Parathyroid adenoma (tissue), 2 donors: ENCODE results near the gene ACOT9.
"Not testable (repeated sequence)": the region's sequence is repeated elsewhere in the genome, so short reads cannot be mapped to it uniquely, and the experiment has no call there.

Experiments used
- H2AFZ ChIP-seq: fragments of 300-600 bp; sonication (generic); one replicate; pipeline ENCODE4 v1.7.0; 2017; ENCODE audit warnings: antibody characterized with exemption, mild to moderate bottlenecking
- H3K27ac ChIP-seq: fragments of 300-600 bp; sonication (generic); one replicate; pipeline ENCODE4 v1.7.0; 2017
- H3K27me3 ChIP-seq: fragments of 300-600 bp; sonication (generic); one replicate; pipeline ENCODE4 v1.7.0; 2017; ENCODE audit warnings: low read length; ENCODE audit not compliant: control insufficient read depth, insufficient read depth
- H3K36me3 ChIP-seq: fragments of 300-600 bp; sonication (generic); one replicate; pipeline ENCODE4 v1.7.0; 2017; ENCODE audit warnings: low read length; ENCODE audit not compliant: control insufficient read depth, insufficient read depth
- H3K4me1 ChIP-seq: fragments of 300-600 bp; sonication (generic); one replicate; pipeline ENCODE4 v1.7.0; 2017; ENCODE audit warnings: control low read depth
- H3K4me2 ChIP-seq: fragments of 300-600 bp; sonication (generic); one replicate; pipeline ENCODE4 v1.7.0; 2017; ENCODE audit warnings: low read length
- H3K4me3 ChIP-seq: fragments of 300-600 bp; sonication (generic); one replicate; pipeline ENCODE4 v1.7.0; 2017; ENCODE audit warnings: low read depth, low read length
- H3K79me2 ChIP-seq: fragments of 300-600 bp; sonication (generic); one replicate; pipeline ENCODE4 v1.7.0; 2017; ENCODE audit warnings: control low read depth
- H3K9ac ChIP-seq: fragments of 300-600 bp; sonication (generic); one replicate; pipeline ENCODE4 v1.7.0; 2017; ENCODE audit warnings: mild to moderate bottlenecking
- H3K9me3 ChIP-seq: fragments of 300-600 bp; sonication (generic); one replicate; pipeline ENCODE4 v1.7.0; 2017; ENCODE audit warnings: low read length; ENCODE audit not compliant: control insufficient read depth
- CTCF ChIP-seq: fragments of 300-600 bp; sonication (generic); IDR thresholded peaks from one replicate; pipeline ENCODE4 v1.7.0; 2017; ENCODE audit warnings: antibody characterized with exemption, mild to moderate bottlenecking
- donor health status: primary hyperparathyroidism.

The ACOT9 gene

GRCh38 chrX:23694606-23695005, 48.5 kb downstream of the ACOT9 start:
- no peaks in the 10 kb centered on the region for H3K4me1 ChIP-seq
- no peak overlapping the region for H3K27ac ChIP-seq
- no peaks in the 10 kb centered on the region for H3K9me3 ChIP-seq
- H3K27me3 ChIP-seq: no peaks in the 10 kb centered on the region
- H3K9ac ChIP-seq: no peak overlapping the region
- H2AFZ ChIP-seq: no peak overlapping the region
- H3K79me2 ChIP-seq: no peaks in the 10 kb centered on the region
- H3K36me3 ChIP-seq: no peaks in the 10 kb centered on the region
- no peak overlapping the region for H3K4me3 ChIP-seq
- peak; percentile 27 for TF ChIP-seq CTCF
- no peak overlapping the region for H3K4me2 ChIP-seq

- Histone ChIP-seq H3K27ac (no peak overlapping the region), H3K79me2 (no peaks in the 10 kb centered on the region), H3K4me3 (no peak overlapping the region), H3K9me3 (no peaks in the 10 kb centered on the region), H2AFZ (no peak overlapping the region), H3K36me3 (no peaks in the 10 kb centered on the region), H3K27me3 (no peaks in the 10 kb centered on the region), H3K4me1 (no peaks in the 10 kb centered on the region), H3K4me2 (no peak overlapping the region), H3K9ac (no peak overlapping the region)
- no peak for TF ChIP-seq CTCF
Measured at GRCh38 chrX:23692166-23692565, 50.9 kb downstream of the ACOT9 start.

GRCh38 chrX:23676486-23676885, 66.6 kb downstream of the ACOT9 start:
- not testable (repeated sequence) for H2AFZ ChIP-seq, H3K4me3 ChIP-seq

GRCh38 chrX:23673108-23673507, 70.0 kb downstream of the ACOT9 start:
- Histone ChIP-seq H3K27me3 (no peaks in the 10 kb centered on the region), H3K4me1 (no peaks in the 10 kb centered on the region), H2AFZ (no peak overlapping the region), H3K4me2 (no peak overlapping the region), H3K9ac (no peak overlapping the region), H3K9me3 (no peaks in the 10 kb centered on the region), H3K4me3 (no peak overlapping the region), H3K27ac (no peak overlapping the region), H3K36me3 (no peaks in the 10 kb centered on the region), H3K79me2 (no peaks in the 10 kb centered on the region)
- no peak for TF ChIP-seq CTCF

More at GRCh38 chrX:23676486-23676885, 66.6 kb downstream of the ACOT9 start:
- H3K79me2 ChIP-seq, H3K27ac ChIP-seq, H3K9me3 ChIP-seq, H3K36me3 ChIP-seq, H3K4me2 ChIP-seq, H3K27me3 ChIP-seq, H3K9ac ChIP-seq, H3K4me1 ChIP-seq: not testable (repeated sequence)

- no peaks in the 10 kb centered on the region for H3K36me3 ChIP-seq
- H3K9ac ChIP-seq: no peak overlapping the region
- H3K4me3 ChIP-seq: no peak overlapping the region
- H3K27me3 ChIP-seq: no peaks in the 10 kb centered on the region
- no peak overlapping the region for H3K4me2 ChIP-seq
- no peaks in the 10 kb centered on the region for H3K79me2 ChIP-seq
- no peaks in the 10 kb centered on the region for H3K9me3 ChIP-seq
- H2AFZ ChIP-seq: no peak overlapping the region
- no peak for TF ChIP-seq CTCF
- H3K27ac ChIP-seq: no peak overlapping the region
- no peaks in the 10 kb centered on the region for H3K4me1 ChIP-seq
Measured at GRCh38 chrX:23670528-23670927, 72.5 kb downstream of the ACOT9 start.
